ENCODE measurements around the gene PPP2R2C. TPM values are rescaled to one million over a fixed set of nuclear protein-coding genes. Genes with fewer than 3 reads are reported as not detected.

PPP2R2C gene
- total and polyA plus RNA-seq, 2 experiments from 2014 or later: 1.3 to 9.2 TPM

DNA sequence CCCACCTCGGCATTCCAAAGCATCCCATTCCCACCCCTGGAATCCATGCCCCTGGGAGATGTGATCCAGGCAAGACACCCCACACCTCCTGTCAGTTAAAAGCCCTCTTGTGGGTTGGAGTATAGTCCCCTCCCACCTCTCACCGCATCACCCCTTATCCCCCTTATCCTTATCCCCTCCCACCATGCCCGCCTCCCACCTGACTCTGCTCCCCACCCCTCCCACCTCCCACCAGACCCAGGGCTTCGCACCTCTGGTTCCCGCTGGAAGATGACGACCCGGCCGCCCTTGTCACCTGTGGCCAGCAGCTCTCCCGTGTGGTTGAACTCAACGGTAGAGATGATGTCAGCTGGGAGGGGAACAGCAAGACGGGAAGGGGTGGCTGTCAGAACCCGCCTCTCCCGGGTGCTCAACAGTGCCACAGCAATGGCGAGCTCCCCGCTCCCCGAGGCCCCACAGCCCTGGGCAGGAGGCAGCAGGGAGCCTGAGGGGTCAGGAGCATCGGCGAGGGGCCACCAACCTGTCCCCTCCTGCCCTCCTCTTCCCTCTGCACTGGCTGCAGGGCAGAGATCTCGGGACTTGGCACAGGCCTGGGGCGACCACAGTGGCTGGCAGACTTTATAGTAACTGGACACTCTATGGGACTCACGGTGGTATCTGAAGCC, 91.5 kb downstream of the PPP2R2C start (continued):
- TF ChIP-seq, protein P1, sequence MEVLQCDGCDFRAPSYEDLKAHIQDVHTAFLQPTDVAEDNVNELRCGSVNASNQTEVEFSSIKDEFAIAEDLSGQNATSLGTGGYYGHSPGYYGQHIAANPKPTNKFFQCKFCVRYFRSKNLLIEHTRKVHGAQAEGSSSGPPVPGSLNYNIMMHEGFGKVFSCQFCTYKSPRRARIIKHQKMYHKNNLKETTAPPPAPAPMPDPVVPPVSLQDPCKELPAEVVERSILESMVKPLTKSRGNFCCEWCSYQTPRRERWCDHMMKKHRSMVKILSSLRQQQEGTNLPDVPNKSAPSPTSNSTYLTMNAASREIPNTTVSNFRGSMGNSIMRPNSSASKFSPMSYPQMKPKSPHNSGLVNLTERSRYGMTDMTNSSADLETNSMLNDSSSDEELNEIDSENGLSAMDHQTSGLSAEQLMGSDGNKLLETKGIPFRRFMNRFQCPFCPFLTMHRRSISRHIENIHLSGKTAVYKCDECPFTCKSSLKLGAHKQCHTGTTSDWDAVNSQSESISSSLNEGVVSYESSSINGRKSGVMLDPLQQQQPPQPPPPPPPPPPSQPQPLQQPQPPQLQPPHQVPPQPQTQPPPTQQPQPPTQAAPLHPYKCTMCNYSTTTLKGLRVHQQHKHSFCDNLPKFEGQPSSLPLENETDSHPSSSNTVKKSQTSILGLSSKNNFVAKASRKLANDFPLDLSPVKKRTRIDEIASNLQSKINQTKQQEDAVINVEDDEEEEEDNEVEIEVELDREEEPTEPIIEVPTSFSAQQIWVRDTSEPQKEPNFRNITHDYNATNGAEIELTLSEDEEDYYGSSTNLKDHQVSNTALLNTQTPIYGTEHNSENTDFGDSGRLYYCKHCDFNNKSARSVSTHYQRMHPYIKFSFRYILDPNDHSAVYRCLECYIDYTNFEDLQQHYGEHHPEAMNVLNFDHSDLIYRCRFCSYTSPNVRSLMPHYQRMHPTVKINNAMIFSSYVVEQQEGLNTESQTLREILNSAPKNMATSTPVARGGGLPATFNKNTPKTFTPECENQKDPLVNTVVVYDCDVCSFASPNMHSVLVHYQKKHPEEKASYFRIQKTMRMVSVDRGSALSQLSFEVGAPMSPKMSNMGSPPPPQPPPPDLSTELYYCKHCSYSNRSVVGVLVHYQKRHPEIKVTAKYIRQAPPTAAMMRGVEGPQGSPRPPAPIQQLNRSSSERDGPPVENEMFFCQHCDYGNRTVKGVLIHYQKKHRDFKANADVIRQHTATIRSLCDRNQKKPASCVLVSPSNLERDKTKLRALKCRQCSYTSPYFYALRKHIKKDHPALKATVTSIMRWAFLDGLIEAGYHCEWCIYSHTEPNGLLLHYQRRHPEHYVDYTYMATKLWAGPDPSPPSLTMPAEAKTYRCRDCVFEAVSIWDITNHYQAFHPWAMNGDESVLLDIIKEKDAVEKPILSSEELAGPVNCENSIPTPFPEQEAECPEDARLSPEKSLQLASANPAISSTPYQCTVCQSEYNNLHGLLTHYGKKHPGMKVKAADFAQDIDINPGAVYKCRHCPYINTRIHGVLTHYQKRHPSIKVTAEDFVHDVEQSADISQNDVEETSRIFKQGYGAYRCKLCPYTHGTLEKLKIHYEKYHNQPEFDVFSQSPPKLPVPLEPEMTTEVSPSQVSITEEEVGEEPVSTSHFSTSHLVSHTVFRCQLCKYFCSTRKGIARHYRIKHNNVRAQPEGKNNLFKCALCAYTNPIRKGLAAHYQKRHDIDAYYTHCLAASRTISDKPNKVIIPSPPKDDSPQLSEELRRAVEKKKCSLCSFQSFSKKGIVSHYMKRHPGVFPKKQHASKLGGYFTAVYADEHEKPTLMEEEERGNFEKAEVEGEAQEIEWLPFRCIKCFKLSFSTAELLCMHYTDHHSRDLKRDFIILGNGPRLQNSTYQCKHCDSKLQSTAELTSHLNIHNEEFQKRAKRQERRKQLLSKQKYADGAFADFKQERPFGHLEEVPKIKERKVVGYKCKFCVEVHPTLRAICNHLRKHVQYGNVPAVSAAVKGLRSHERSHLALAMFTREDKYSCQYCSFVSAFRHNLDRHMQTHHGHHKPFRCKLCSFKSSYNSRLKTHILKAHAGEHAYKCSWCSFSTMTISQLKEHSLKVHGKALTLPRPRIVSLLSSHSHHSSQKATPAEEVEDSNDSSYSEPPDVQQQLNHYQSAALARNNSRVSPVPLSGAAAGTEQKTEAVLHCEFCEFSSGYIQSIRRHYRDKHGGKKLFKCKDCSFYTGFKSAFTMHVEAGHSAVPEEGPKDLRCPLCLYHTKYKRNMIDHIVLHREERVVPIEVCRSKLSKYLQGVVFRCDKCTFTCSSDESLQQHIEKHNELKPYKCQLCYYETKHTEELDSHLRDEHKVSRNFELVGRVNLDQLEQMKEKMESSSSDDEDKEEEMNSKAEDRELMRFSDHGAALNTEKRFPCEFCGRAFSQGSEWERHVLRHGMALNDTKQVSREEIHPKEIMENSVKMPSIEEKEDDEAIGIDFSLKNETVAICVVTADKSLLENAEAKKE (CRISPR knock-in tag; IDR thresholded peaks at IDR 0.05): no peak

DNA sequence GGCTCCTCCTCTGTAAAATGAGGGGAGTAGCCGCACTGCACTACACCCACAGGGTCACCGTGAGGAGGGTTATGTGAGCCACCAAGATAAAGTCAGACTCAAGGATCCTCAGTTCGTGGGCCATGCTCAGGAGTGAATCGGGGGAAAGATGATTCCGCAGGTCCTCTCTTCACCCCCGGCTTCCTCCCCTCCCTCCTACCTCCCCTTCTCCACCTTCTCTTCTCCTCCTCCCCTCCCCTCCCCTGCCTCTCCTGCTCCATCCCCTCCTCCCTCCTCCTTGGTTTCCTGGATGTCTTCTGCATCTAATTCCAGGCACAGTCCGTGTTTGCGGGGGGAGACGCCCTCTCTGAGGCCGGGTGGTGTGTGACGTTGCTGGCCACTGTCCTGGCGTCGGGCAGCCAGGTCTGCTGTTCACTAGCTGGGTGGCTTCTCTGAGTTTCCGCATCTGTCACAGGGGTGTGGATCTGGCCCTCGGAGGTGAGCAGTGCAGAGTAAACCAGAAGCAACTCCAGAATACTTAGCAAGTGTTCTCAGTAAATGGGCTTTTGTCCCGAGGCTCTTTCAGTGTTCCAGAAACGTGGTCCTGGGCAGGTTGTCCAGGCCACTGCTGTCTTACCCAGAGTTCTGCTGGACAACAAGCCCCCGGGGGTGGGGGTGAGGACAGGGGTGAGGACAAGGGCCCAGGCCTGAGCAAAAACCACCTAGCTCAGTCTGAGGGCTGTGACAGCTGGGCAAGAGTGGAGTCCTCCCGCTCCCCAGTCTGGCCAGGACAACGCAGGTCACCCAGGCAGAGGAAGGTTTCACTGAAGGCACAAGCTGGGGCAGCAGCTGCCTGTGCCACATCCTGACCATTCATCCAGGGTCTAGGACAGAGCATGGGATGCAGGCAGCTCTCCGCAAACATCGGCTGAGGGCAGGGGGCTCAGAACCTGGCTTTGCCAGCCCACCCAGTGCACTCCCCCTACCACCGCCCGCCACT, 92.4 kb downstream of the PPP2R2C start:
- peak; percentile 12; the same call in 2 of the 3 replicates for ATAC-seq
- DNase-seq (ENCODE audit: low spot score): peak; percentile 38
- peaks cover 3% of the 10 kb centered on the region; the same call in 1 of the 3 replicates for H3K9me3 Mint-ChIP-seq
- Histone ChIP-seq H4K20me1 (replicated peaks; ENCODE audit: insufficient read depth) (no peaks in the 10 kb centered on the region), H3K4me3 (no peak overlapping the region), H3K79me2 (replicated peaks; ENCODE audit: insufficient read depth) (no peaks in the 10 kb centered on the region), H3K27me3 (ENCODE audit: insufficient read depth) (no peaks in the 10 kb centered on the region), H3K4me1 (ENCODE audit: insufficient read depth) (0 out of 2 replicates have a peak, but pooled peaks cover 5% of the 10 kb centered on the region), H3F3A (replicated peaks; ENCODE audit: low read depth) (no peaks in the 10 kb centered on the region), H3K9me2 (ENCODE audit: insufficient read depth) (no peaks in the 10 kb centered on the region), H3K27ac (ENCODE audit: low read depth) (no peak overlapping the region), H3K4me2 (no peak overlapping the region), H2AFZ (no peak overlapping the region), H3K36me3 (ENCODE audit: insufficient read depth) (no peaks in the 10 kb centered on the region)
- no peak overlapping the region; the same call in 2 of the 3 replicates for H3K4me3 Mint-ChIP-seq
- peaks cover 27% of the 10 kb centered on the region for H3K4me1 Mint-ChIP-seq
- H3K27me3 Mint-ChIP-seq (ENCODE audit: insufficient read depth, low read depth, poor library complexity): peaks cover 10% of the 10 kb centered on the region
- no peak overlapping the region for H3K27ac Mint-ChIP-seq
- H3K36me3 Mint-ChIP-seq (ENCODE audit: low read depth): no peaks in the 10 kb centered on the region
- TF ChIP-seq POLR2AphosphoS5 (IDR thresholded peaks at IDR 0.05; ENCODE audit: low read depth): no peak
- TF ChIP-seq, protein P2, sequence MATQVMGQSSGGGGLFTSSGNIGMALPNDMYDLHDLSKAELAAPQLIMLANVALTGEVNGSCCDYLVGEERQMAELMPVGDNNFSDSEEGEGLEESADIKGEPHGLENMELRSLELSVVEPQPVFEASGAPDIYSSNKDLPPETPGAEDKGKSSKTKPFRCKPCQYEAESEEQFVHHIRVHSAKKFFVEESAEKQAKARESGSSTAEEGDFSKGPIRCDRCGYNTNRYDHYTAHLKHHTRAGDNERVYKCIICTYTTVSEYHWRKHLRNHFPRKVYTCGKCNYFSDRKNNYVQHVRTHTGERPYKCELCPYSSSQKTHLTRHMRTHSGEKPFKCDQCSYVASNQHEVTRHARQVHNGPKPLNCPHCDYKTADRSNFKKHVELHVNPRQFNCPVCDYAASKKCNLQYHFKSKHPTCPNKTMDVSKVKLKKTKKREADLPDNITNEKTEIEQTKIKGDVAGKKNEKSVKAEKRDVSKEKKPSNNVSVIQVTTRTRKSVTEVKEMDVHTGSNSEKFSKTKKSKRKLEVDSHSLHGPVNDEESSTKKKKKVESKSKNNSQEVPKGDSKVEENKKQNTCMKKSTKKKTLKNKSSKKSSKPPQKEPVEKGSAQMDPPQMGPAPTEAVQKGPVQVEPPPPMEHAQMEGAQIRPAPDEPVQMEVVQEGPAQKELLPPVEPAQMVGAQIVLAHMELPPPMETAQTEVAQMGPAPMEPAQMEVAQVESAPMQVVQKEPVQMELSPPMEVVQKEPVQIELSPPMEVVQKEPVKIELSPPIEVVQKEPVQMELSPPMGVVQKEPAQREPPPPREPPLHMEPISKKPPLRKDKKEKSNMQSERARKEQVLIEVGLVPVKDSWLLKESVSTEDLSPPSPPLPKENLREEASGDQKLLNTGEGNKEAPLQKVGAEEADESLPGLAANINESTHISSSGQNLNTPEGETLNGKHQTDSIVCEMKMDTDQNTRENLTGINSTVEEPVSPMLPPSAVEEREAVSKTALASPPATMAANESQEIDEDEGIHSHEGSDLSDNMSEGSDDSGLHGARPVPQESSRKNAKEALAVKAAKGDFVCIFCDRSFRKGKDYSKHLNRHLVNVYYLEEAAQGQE (IDR thresholded peaks at IDR 0.05; ENCODE audit: unreplicated experiment): no peak
- no peak for TF ChIP-seq EZH2phosphoT487 (IDR thresholded peaks at IDR 0.05; ENCODE audit: unreplicated experiment)

Measured in GM23338 (cell line).